HUES48 (cell line): ENCODE results near the gene P2RY8.

Experiments used
- H3K27ac ChIP-seq: one replicate; pipeline ENCODE4 v1.7.0; 2013; ENCODE audit warnings: low read depth, low read length, inconsistent platforms
- H3K27me3 ChIP-seq: 2 replicates; pipeline ENCODE4 v1.6.1; 2013; ENCODE audit warnings: mild to moderate bottlenecking, low read length; ENCODE audit not compliant: control insufficient read depth, insufficient read depth
- H3K36me3 ChIP-seq: 2 replicates; pipeline ENCODE4 v1.6.1; 2013; ENCODE audit warnings: low read length; ENCODE audit not compliant: control insufficient read depth, insufficient read depth
- H3K4me1 ChIP-seq: 2 replicates; pipeline ENCODE4 v1.6.1; 2013; ENCODE audit warnings: mild to moderate bottlenecking, low read length; ENCODE audit not compliant: control insufficient read depth, insufficient read depth
- H3K4me3 ChIP-seq: 2 replicates; pipeline ENCODE4 v1.5.1; 2013; ENCODE audit warnings: mild to moderate bottlenecking, low read depth, low read length
- H3K9ac ChIP-seq: 2 replicates; pipeline ENCODE4 v1.6.1; 2013; ENCODE audit warnings: mild to moderate bottlenecking, low read depth, low read length, moderate library complexity
- H3K9me3 ChIP-seq: 2 replicates; pipeline ENCODE4 v1.6.1; 2013; ENCODE audit warnings: low read length; ENCODE audit not compliant: control insufficient read depth, insufficient read depth

The P2RY8 gene

GRCh38 chrX:1421433-1422134, 115.4 kb downstream of the P2RY8 start:
- Histone ChIP-seq H3K27me3 (no peaks in the 10 kb centered on the region), H3K9ac (no peak overlapping the region), H3K36me3 (peaks cover 67% of the 10 kb centered on the region), H3K4me3 (no peak overlapping the region), H3K4me1 (no peaks in the 10 kb centered on the region), H3K9me3 (0 out of 2 replicates have a peak, but pooled peaks cover 18% of the 10 kb centered on the region), H3K27ac (no peak overlapping the region)

GRCh38 chrX:1420371-1420770, 116.6 kb downstream of the P2RY8 start:
- H3K9ac ChIP-seq: no peak overlapping the region
- no peaks in the 10 kb centered on the region for H3K27me3 ChIP-seq
- no peak overlapping the region for H3K4me3 ChIP-seq
- H3K9me3 ChIP-seq: 0 out of 2 replicates have a peak, but pooled peaks cover 15% of the 10 kb centered on the region
- peaks cover 69% of the 10 kb centered on the region for H3K36me3 ChIP-seq
- no peak overlapping the region for H3K27ac ChIP-seq
- no peaks in the 10 kb centered on the region for H3K4me1 ChIP-seq

- Histone ChIP-seq H3K36me3 (peaks cover 62% of the 10 kb centered on the region), H3K4me3 (no peak overlapping the region), H3K27ac (no peak overlapping the region), H3K9ac (no peak overlapping the region), H3K4me1 (no peaks in the 10 kb centered on the region), H3K27me3 (no peaks in the 10 kb centered on the region), H3K9me3 (0 out of 2 replicates have a peak, but pooled peaks cover 15% of the 10 kb centered on the region)
Measured at GRCh38 chrX:1419545-1420355, 117.2 kb downstream of the P2RY8 start.

- H3K9me3 ChIP-seq: 0 out of 2 replicates have a peak, but pooled peaks cover 15% of the 10 kb centered on the region
- no peaks in the 10 kb centered on the region for H3K4me1 ChIP-seq
- peaks cover 66% of the 10 kb centered on the region for H3K36me3 ChIP-seq
- H3K27ac ChIP-seq: no peak overlapping the region
- H3K4me3 ChIP-seq: no peak overlapping the region
- H3K9ac ChIP-seq: no peak overlapping the region
- no peaks in the 10 kb centered on the region for H3K27me3 ChIP-seq
Measured at GRCh38 chrX:1418901-1419544, 118.0 kb downstream of the P2RY8 start.

GRCh38 chrX:1417921-1418771, 118.8 kb downstream of the P2RY8 start:
- H3K4me3 ChIP-seq: no peak overlapping the region
- H3K27ac ChIP-seq: no peak overlapping the region
- peaks cover 67% of the 10 kb centered on the region for H3K36me3 ChIP-seq
- 0 out of 2 replicates have a peak, but pooled peaks cover 13% of the 10 kb centered on the region for H3K9me3 ChIP-seq
- H3K27me3 ChIP-seq: no peaks in the 10 kb centered on the region
- H3K9ac ChIP-seq: no peak overlapping the region
- no peaks in the 10 kb centered on the region for H3K4me1 ChIP-seq

GRCh38 chrX:1416965-1417760, 119.8 kb downstream of the P2RY8 start:
- Histone ChIP-seq H3K4me3 (no peak overlapping the region), H3K9me3 (0 out of 2 replicates have a peak, but pooled peaks cover 6% of the 10 kb centered on the region), H3K27me3 (no peaks in the 10 kb centered on the region), H3K36me3 (peaks cover 67% of the 10 kb centered on the region), H3K4me1 (no peaks in the 10 kb centered on the region), H3K9ac (no peak overlapping the region), H3K27ac (no peak overlapping the region)

GRCh38 chrX:1416327-1416784, 120.6 kb downstream of the P2RY8 start:
- Histone ChIP-seq H3K27ac (no peak overlapping the region), H3K4me1 (no peaks in the 10 kb centered on the region), H3K9ac (no peak overlapping the region), H3K4me3 (no peak overlapping the region), H3K9me3 (no peaks in the 10 kb centered on the region), H3K36me3 (peaks cover 65% of the 10 kb centered on the region), H3K27me3 (no peaks in the 10 kb centered on the region)
